Testis (tissue), 2 donors: ENCODE results near the gene SLC39A5.
A peak's percentile ranks its signal among the peaks of the same experiment; 100 is the strongest.

Source experiments
- POLR2A ChIP-seq: fragments of 450-650 bp; IDR thresholded peaks from one replicate; pipeline ENCODE4 v1.6.1; 2017; ENCODE audit warnings: antibody characterized with exemption, mild to moderate bottlenecking, moderate library complexity
- TF ChIP-seq, protein P1 (sequence below), 3 experiments: fragments of 450-650 bp in 2 of 3; fragments of 200-600 bp in 1 of 3; sonication (generic) in 1 of 3; IDR thresholded peaks; one replicate each; pipeline ENCODE4 v1.5.1; 2016 to 2019; ENCODE audit warnings: antibody characterized with exemption in 3 of 3, mild to moderate bottlenecking in 2 of 3, moderate library complexity in 1 of 3

DNA sequence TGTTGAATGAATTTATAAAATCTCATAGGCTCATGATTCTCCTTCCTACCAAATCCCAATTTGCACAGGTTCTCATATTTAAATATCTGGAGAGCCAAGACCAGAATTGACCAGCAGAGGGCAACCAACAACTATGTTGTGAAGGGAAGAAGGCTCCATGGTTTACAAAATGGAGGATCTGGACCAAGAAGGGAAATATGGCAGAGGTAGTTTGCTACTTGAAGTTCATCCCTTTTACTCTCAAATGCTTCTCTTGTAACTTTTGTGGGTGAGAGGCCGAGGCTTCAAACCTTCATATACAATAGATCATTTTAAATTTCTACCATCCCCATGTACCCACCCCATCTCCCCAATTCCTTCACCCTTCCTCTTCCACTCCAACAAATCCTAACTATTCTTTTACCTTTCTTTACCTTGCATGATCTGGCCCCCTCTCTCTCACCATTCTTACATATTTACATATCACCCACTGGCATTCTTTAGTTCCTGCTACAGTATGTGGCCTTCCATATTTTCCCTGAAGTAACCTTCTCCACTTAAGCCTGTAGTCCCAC lies 36.7 kb upstream of the SLC39A5 start:
- no peak for TF ChIP-seq POLR2A
- TF ChIP-seq, protein P1, sequence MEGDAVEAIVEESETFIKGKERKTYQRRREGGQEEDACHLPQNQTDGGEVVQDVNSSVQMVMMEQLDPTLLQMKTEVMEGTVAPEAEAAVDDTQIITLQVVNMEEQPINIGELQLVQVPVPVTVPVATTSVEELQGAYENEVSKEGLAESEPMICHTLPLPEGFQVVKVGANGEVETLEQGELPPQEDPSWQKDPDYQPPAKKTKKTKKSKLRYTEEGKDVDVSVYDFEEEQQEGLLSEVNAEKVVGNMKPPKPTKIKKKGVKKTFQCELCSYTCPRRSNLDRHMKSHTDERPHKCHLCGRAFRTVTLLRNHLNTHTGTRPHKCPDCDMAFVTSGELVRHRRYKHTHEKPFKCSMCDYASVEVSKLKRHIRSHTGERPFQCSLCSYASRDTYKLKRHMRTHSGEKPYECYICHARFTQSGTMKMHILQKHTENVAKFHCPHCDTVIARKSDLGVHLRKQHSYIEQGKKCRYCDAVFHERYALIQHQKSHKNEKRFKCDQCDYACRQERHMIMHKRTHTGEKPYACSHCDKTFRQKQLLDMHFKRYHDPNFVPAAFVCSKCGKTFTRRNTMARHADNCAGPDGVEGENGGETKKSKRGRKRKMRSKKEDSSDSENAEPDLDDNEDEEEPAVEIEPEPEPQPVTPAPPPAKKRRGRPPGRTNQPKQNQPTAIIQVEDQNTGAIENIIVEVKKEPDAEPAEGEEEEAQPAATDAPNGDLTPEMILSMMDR (IDR thresholded peaks at IDR 0.05): peak; percentile 76 to 92 (median 85)
